Activated T-cell treated with anti-CD3 and anti-CD28 coated beads, Interleukin-2, amount 50 U/mL, for 4 hours (primary cell): ENCODE measurements around the gene CLMP. TPM values are rescaled to one million over a fixed set of nuclear protein-coding genes. Genes with fewer than 3 reads are reported as not detected.

Source experiments
- ATAC-seq, 2 donors: fragments of 200-7000 bp; cut with Tn5 transposase; one replicate each; pipeline ENCODE4 v1.10.0; 2021
- DNase-seq: peaks from one replicate; pipeline ENCODE4 v3.0.0-alpha.2; 2020
- H3K27me3 Mint-ChIP-seq: one replicate; pipeline ENCODE4 v1.8.0; 2021; ENCODE audit warnings: low read depth, mixed read lengths
- H3K36me3 Mint-ChIP-seq: one replicate; pipeline ENCODE4 v1.8.0; 2022; ENCODE audit warnings: mixed read lengths; ENCODE audit not compliant: insufficient read depth
- H3K4me1 Mint-ChIP-seq: one replicate; pipeline ENCODE4 v1.8.0; 2021; ENCODE audit warnings: low read depth, mixed read lengths
- H3K4me3 Mint-ChIP-seq: one replicate; pipeline ENCODE4 v1.8.0; 2021; ENCODE audit warnings: mild to moderate bottlenecking, moderate library complexity, mixed read lengths
- H3K9me3 Mint-ChIP-seq: one replicate; pipeline ENCODE4 v1.8.0; 2021; ENCODE audit warnings: mixed read lengths
- total RNA-seq, 3 donors: library from RNA; stranded (reverse); gene quantifications; one replicate each; pipeline ENCODE4 v1.2.1, GENCODE V29; 2021

CLMP gene
- total RNA-seq, 3 donors from 2014 or later, result 0.11 to 0.25 (median 0.11) TPM

DNA sequence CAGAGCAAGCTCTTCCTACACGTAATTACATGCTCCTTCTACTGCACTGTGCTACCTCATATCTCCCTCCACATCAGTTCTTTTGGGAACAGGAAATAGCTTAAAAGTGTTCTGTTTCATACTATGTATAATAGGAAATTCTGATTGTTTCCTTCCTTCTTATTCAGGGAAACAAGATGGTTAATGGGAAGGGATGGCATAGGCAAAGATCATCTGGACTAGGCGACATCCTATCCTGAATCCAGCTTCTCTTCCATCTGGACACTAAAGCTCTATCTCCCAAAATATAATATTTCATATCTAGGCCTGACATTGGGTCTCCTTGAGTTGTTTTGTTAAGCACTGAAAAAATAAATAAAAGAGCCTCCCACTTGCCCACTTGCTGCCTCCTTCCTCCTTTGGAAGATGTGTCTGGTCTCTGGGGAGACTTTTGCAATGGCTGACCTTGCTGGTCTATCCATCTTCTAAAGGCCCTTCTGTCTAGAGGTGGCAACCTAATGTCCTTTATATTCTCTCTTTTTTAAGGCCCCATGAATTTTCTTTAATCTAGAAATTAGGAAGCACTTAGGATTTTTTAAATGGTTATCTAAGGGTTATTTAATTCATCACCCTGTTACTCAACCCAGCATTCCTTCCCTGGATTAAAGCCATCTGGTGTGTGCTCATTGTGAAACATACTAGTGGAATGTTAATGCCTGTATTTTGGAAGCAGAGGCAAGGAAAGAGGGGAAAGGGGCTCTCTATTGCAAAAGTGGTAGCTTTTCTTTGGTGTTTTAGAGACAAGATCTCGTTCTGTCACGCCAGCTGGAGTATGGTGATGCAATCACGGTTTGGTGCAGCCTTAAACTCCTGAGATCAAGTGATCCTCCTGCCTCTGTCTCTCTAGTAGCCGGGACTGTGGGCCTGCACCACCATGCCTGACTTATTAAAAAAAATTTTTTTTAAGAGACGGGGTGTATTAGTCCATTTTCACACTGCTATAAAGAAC lies 20.6 kb downstream of the CLMP start:
- H3K36me3 Mint-ChIP-seq, result no peaks in the 10 kb centered on the region
- no peak for ATAC-seq
- no peak overlapping the region for H3K4me3 Mint-ChIP-seq
- no peak for DNase-seq
- no peaks in the 10 kb centered on the region for H3K27me3 Mint-ChIP-seq
- no peaks in the 10 kb centered on the region for H3K4me1 Mint-ChIP-seq
- H3K9me3 Mint-ChIP-seq, result no peaks in the 10 kb centered on the region

DNA sequence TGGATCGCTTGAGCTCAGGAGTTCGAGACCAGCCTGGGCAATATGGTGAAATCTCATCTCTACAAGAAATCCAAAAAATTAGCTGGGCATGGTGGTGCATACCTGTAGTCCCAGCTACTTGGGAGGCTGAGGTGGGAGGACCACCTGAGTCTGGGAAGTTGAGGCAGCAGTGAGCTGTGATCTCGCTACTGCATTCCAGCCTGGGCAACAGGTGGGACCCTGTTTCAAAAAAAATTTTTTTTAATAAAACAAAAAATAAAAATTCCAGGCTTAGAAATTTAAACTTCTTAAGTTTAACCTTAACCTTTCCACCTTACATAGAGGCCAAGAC lies 21.2 kb downstream of the CLMP start:
- DNase-seq, result no peak
- Mint-ChIP-seq H3K36me3 (no peaks in the 10 kb centered on the region), H3K9me3 (no peaks in the 10 kb centered on the region), H3K4me1 (no peaks in the 10 kb centered on the region), H3K4me3 (no peak overlapping the region), H3K27me3 (no peaks in the 10 kb centered on the region)
- ATAC-seq, result no peak

DNA sequence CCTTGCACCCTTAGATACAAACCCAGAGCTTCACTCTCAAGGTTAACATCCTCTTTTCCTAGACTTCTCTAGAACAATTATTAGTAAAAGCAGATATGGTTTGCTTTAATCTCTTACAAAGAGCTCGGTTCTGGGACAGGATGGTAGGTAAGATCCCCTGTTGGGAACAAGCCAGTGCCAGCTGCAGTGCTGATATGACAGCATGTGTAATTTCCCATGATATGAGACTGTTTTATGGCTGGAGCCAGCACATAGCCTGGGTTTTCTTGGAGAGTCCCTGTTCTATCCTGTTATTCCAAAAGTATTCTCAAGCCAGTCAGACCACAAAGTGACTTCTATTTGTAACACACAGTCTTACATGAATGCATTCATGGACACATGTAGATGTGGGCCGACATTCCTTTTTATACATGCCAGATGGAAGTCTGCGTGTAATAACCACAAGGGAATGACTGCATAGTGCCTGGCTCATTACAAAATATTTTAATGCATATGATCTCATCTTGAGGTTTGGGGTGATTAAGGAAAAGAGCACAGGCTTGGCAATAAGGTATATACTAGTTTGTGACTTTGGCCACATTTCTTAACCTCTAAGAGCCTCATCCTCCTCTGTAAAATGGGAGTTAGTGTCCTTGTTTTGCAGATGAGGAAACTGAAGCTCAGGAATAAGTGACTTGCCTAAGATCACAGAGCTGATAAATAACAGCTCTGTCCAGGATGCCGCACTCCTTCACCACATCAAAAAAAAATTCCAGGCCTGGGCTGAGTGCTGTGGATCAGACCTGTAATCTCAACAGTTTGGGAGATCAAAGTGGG lies 21.8 kb downstream of the CLMP start:
- ATAC-seq, result no peak
- Mint-ChIP-seq H3K4me1 (no peaks in the 10 kb centered on the region), H3K36me3 (no peaks in the 10 kb centered on the region), H3K4me3 (no peak overlapping the region), H3K27me3 (no peaks in the 10 kb centered on the region), H3K9me3 (no peaks in the 10 kb centered on the region)
- no peak for DNase-seq

DNA sequence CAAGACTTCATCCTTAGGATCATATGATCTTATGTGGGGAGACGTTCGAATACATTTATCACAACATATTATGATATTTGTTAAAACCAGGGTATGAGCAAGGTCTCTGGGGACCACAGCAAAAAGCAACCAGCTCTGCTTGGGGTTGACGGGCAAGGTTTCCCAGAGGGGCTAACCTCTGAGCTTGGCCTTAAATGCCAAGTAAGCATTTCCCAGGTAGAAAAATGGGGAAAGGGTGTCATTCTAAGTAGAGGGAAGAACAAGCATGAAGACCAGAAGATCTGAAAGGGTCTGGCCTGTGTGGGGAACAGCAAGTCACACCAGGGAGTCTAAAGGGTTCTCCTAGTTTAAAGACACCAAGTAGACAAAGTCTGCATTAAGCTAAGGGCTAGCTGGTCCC lies 24.1 kb downstream of the CLMP start:
- DNase-seq (no peak), ATAC-seq (no peak)
- no peaks in the 10 kb centered on the region for H3K36me3 Mint-ChIP-seq
- no peaks in the 10 kb centered on the region for H3K27me3 Mint-ChIP-seq
- no peaks in the 10 kb centered on the region for H3K4me1 Mint-ChIP-seq
- no peak overlapping the region for H3K4me3 Mint-ChIP-seq
- H3K9me3 Mint-ChIP-seq, result no peaks in the 10 kb centered on the region

DNA sequence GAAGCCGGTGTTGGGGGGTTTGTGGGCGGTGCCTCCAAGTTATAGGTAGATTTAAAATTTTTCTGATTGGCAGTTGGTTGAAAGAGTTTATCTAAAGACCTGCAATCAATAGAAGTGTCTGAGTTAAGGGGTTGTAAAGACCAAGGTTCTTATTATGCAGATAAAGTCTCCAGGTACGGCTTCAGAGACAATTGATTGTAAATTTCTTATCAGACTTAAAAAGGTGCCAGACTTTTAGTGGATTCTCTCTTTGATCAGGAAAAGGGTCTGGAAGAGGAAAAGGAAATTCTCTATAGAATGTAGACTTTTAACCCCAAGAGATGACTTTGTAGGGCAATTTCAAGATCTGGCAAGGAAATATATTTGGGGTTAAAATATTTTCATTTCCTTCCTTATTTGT lies 25.2 kb downstream of the CLMP start:
- H3K4me3 Mint-ChIP-seq, result no peak overlapping the region
- no peak for ATAC-seq
- no peaks in the 10 kb centered on the region for H3K9me3 Mint-ChIP-seq
- H3K4me1 Mint-ChIP-seq, result no peaks in the 10 kb centered on the region
- no peak for DNase-seq
- no peaks in the 10 kb centered on the region for H3K27me3 Mint-ChIP-seq
- H3K36me3 Mint-ChIP-seq, result no peaks in the 10 kb centered on the region

DNA sequence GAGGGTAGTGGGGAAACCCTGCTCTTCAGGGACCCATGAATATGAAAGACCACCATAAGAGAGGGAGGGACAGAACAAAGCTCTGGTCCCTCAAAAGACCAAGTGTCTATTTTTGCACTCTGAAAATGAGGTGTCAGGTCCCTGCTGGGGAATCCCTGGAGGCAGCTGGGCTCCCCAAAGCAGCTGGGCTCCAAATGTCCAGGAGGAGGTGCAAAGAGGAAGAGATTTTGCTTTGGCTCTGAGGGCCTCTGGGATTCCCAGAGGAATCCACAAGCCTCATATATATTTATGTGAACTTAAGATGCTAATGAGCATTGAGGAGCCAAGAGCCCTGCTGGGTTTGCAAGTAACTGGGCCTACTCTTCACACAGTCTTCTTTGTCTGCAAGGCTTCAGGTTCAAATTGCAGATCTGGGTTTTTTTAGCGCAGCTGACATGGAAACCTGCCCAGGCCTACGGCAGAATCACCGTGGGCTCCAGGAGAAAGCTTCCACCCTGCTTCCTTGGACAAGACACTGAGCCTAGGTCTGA lies 26.0 kb downstream of the CLMP start:
- no peak for DNase-seq
- H3K27me3 Mint-ChIP-seq, result no peaks in the 10 kb centered on the region
- H3K36me3 Mint-ChIP-seq, result no peaks in the 10 kb centered on the region

DNA sequence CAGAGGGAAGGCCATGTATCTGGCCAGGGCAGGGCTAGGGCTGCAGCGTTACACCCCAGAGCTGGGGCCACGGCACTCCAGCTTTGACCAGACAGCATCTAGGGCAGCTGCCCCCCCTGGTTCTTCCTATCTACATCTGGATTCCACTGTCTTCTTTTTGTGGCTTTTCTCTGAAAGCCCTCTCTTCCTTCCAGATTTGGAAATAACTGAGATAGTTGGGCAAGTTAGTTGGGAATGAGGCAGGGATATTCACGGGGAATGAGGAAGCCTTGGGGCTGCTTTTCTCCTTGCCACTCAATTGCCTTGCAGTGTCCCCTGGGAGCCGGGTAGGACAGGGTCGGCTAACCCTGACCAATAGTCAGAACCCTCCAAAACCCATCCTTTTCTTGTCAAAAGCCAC lies 26.8 kb downstream of the CLMP start:
- no peak overlapping the region for H3K4me3 Mint-ChIP-seq
- ATAC-seq (no peak), DNase-seq (no peak)
- H3K9me3 Mint-ChIP-seq, result no peaks in the 10 kb centered on the region
- no peaks in the 10 kb centered on the region for H3K4me1 Mint-ChIP-seq
- H3K27me3 Mint-ChIP-seq, result no peaks in the 10 kb centered on the region
- H3K36me3 Mint-ChIP-seq, result no peaks in the 10 kb centered on the region

More for the DNA sequence above, 26.0 kb downstream of the CLMP start:
- no peak for ATAC-seq
- Mint-ChIP-seq H3K4me3 (no peak overlapping the region), H3K4me1 (no peaks in the 10 kb centered on the region), H3K9me3 (no peaks in the 10 kb centered on the region)

DNA sequence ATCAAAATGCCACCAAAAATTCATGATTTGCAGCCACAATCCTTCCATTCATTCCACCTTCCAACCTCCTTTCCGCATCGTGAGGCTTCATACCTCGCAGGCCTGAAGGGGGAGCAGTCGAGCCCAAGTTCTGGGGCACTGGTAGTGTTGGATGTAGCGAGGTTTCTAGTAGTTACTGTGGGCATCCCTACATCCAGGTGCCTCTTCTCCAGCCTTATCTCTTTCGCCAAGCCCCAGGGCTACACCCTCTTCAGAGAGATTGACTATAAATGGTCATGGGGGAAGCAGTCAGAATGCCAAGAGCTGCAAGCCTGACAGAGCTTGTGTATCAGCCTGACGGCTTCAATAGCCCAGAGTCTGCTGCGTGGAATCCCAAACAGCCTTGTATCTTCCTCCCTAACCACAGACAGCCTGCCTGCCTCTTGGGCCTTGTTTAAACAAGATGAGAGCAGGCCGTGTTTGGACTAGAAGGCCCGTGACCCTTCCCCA lies 28.9 kb downstream of the CLMP start:
- no peaks in the 10 kb centered on the region for H3K27me3 Mint-ChIP-seq
- no peak for DNase-seq
- no peaks in the 10 kb centered on the region for H3K36me3 Mint-ChIP-seq
- H3K9me3 Mint-ChIP-seq, result no peaks in the 10 kb centered on the region
- no peaks in the 10 kb centered on the region for H3K4me1 Mint-ChIP-seq
- H3K4me3 Mint-ChIP-seq, result no peak overlapping the region
- no peak for ATAC-seq

DNA sequence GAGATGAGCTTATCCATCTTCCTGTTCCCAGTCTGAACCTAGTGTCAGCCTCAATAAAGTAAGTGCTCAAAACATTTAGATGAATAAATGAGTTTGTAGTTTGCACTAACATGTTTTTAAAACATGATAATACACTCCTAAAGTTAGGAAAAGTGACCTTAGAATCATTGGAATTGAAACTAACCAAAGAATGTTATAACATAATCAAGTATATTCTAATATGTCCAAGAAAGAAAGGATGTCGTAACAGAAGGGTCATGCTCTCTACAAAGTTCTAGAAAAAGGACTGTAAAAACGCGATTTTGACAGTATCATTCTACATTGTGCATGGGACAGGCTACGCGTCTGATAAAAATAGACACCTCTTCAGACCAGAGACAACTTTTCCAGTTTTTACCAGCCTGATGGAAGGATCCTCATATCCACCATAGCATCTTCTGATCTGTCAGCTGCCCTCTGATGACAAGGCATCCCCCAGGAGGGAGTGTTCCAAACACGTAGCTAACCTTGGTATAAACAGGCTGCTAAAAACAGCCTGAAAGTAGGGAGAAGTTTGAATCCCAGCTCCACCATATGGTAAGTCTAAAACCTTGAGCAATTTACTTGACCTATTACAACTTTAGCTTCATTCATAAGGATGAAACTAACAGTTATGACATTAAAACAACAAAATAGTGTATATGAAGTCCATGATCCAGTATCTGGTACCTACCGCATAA lies 30.2 kb downstream of the CLMP start:
- Mint-ChIP-seq H3K4me3 (no peak overlapping the region), H3K36me3 (no peaks in the 10 kb centered on the region), H3K9me3 (no peaks in the 10 kb centered on the region), H3K4me1 (no peaks in the 10 kb centered on the region), H3K27me3 (no peaks in the 10 kb centered on the region)
- DNase-seq (no peak), ATAC-seq (no peak)

DNA sequence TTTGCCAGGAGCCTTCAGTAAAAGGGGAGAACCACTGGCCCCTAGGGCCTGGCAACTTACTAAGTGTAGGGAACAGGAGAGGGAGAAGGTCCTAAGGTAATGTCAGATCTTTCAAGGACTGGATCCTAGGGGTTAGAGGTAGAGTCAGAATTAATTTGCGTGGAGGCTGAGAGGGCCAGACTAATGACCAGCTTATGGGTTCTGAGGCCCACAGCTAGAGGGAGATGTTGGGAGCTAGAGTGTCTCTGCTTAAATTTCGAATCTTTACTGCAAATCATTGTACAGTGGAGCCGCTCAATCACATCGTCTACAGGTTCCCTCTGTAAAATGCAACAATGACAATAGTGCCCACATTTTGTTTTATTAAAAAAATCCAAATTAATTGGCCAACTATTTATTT lies 31.4 kb downstream of the CLMP start:
- Mint-ChIP-seq H3K4me3 (no peak overlapping the region), H3K4me1 (peaks cover 11% of the 10 kb centered on the region), H3K27me3 (no peaks in the 10 kb centered on the region), H3K9me3 (no peaks in the 10 kb centered on the region), H3K36me3 (no peaks in the 10 kb centered on the region)
- DNase-seq (no peak), ATAC-seq (no peak)

DNA sequence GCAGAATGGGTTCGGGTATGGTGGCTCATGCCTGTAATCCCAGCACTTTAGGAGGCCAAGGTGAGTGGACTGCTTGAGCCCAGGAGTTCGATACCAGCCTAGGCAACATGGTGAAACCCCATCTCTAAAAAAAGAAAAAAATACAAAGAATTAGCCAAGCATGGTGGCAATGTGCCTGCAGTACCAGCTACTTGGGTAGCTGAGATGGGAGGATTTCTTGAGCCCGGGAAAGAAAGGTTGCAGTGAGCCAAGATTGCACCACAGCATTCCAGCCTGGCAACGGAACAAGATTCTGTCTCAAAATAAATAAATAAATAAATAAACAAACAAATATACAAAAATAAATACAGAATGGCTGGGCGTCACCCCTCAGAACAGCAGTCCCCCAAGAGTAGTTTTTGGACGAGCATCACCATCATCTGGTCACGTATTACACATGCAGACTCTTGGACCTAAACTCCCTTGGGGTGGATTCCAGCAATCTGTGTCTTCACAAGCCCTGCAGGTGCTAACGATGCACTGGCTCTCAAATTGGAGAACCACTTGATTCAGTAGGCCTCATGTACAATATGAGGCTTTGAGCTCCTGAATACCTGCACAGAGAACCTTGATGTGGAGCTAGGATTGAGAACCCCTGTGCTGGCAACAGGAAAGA lies 33.5 kb downstream of the CLMP start:
- Mint-ChIP-seq H3K9me3 (no peaks in the 10 kb centered on the region), H3K4me1 (peaks cover 11% of the 10 kb centered on the region), H3K36me3 (no peaks in the 10 kb centered on the region), H3K27me3 (no peaks in the 10 kb centered on the region), H3K4me3 (no peak overlapping the region)
- ATAC-seq (no peak), DNase-seq (no peak)

DNA sequence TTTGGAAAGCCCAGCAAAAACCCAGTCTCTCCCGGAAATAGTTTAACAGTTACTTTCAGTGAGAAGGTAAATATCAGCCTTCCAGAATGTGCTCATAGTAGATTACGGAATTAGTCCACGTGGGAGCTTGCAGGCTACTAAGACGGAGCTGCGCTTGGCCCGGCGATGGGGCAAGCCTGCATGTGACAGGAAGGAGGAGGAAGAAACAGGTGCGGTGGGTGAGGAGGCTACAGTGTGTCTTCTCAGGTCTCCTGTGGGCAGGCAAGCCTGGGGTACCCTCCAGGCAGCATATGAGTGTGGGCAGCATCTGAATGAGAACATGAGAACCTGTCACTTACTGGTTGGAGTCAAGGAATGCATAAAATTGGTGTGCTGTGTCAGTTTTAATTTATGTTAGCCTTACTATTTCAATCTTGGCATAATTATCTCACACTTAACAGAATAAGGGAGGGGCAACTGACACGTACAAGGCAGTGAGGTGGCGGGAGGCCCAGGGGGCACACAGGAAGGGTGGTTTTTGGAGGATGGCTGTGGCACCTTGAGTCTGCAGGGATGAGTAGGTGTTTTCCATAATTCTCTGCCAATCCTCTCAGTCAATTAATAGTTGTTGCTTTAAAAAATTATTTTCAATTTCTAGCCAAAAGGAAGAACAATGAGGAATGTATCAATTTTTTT lies 35.7 kb downstream of the CLMP start:
- ATAC-seq (peak in 1 of 2 donors; percentile 40), DNase-seq (no peak)
- Mint-ChIP-seq H3K36me3 (no peaks in the 10 kb centered on the region), H3K9me3 (no peaks in the 10 kb centered on the region), H3K4me3 (no peak overlapping the region), H3K4me1 (peaks cover 11% of the 10 kb centered on the region), H3K27me3 (peaks cover 2% of the 10 kb centered on the region)
